H1 (cell line): ENCODE data around the gene ICE1. TPM values are rescaled to one million over a fixed set of nuclear protein-coding genes. Genes with fewer than 3 reads are reported as not detected.

Experiments used
- CHD7 ChIP-seq: fragments of 300-600 bp; sonication (generic); IDR thresholded peaks from 2 replicates; pipeline ENCODE4 v1.7.1; 2012; ENCODE audit warnings: low read length, moderate library complexity, mild to moderate bottlenecking, inconsistent platforms; ENCODE audit not compliant: insufficient replicate concordance
- GTF2F1 ChIP-seq: IDR thresholded peaks from 2 replicates; pipeline ENCODE4 v1.6.1; 2012; ENCODE audit warnings: low read depth, low read length, improper control_type of control experiment, borderline replicate concordance
- MAX ChIP-seq: IDR thresholded peaks from 2 replicates; pipeline ENCODE4 v1.6.1; 2012; ENCODE audit warnings: inconsistent platforms
- SP4 ChIP-seq: IDR thresholded peaks from 2 replicates; pipeline ENCODE4 v1.6.1; 2012; ENCODE audit warnings: low read length, inconsistent platforms
- polyA plus RNA-seq, 7 experiments: library from polyadenylated mRNA; depleted of rRNA in 3 of 7; stranded (reverse) in 5 of 7; unstranded in 2 of 7; fragments of >200 nt in 5 of 7; fragments of 200-250 nt in 2 of 7; gene quantifications; 1 replicate in 5 of 7; 2 replicates in 1 of 7; 4 replicates in 1 of 7; pipeline versions ENCODE4 v1.2.1 to v1.2.3, GENCODE V29; 2011 to 2013; ENCODE audit warnings: missing spikeins in 2 of 7, mixed read lengths in 2 of 7
- total RNA-seq: library from RNA; stranded (reverse); fragmentation: NEBNext Ultra II Directional; extraction: Animal tissue kit (Norgen Biotek cat#: 25700); gene quantifications from 2 replicates; pipeline ENCODE4 v1.2.1, GENCODE V29; 2021

Gene ICE1
- total and polyA plus RNA-seq, 2 of the 8 experiments (the other 6 are each of a cell fraction or from before 2014, with no cell fraction given) = 11.8 to 53.9 TPM

- TF ChIP-seq SP4 = no peak
- TF ChIP-seq GTF2F1 = no peak
- no peak for TF ChIP-seq CHD7
- no peak for TF ChIP-seq MAX
Observed at GRCh38 chr5:5475975-5476374, 53.5 kb downstream of the ICE1 start (continued).
